NCI-H226 (cell line): ENCODE data around the gene MRGPRE.

Source experiments
- DNase-seq: peaks from one replicate; pipeline ENCODE4 v3.0.0-alpha.2; 2015

Gene MRGPRE

DNA sequence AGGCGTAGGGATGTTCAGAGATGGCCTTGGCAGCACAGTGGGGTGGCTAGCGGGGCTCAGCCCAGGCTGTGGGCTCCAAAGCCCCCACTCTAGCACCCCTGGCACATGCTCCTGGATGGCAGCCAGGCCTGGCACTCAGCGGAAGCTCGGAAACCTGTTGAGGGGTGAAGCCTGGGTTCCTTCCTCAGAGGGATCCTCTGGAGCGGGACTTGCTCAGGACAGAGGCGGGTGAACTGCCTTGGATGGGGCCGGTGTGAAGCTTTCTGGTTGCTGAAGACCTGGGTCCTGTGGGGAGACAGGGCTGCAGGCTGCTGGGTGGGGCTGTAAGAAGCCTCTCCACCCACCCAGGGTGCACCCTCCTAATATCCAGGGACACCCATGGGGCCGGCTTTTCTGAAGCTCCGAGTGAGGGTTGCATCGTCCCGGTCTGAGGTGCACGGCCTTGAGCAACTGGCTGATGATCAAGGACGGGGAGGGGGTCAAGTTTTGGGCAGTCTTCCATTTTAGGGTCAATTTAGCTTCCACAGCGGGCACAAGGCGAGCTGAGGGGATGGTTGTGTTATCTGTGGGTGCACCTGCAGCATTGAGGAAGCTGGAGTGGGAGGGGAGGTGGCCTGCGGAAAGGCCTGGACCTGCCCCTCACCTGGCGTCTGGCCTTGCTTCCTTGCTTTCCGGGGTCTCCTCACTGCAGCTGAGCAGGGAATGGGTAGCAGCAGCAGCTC is 5.2 kb downstream of the MRGPRE start:
- no peak for DNase-seq

DNA sequence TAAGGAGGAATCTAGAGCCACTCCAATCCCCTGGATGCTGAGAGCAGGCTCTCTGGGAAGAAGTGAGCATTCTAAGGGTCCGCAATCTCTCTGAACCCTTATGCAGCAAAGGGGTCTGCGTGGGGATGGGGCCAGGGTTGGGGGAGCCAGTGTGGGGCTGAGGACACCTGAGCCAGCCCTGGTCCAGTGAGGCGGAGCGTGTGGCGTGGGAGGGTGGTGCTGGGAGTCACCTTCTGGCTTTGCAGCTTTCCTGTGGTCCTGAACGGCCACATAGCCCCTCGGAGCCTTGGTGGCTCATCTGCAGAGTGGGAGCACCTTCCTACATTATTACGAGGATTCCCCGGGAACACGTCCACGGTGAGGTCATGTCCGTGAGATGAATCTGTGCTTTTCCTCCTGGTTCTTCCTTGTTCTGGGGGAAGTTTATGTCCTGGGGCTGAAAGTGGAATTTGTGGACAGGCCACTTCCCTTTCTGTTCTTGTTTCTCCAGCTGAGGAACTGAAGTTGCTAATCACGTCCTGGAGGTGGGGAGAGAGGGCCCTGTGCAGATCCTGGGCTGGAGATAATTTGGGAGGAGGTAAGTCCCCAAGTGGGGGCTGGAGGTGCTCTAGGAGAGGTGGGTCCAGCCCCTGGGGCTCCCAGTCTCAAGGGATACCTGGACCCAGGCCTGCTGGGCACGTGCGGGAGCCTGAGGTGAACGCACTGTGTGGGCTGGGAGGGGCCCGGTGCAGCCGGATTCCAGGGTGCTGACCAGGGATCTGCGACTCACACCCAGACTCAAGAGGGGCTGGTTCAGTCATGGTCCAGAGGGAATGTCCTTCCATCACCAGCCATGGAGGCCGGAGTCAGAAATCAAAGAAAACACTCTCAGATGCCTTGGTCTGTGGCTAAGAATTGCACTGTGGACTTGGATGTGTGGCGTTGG is 6.1 kb downstream of the MRGPRE start:
- no peak for DNase-seq

DNA sequence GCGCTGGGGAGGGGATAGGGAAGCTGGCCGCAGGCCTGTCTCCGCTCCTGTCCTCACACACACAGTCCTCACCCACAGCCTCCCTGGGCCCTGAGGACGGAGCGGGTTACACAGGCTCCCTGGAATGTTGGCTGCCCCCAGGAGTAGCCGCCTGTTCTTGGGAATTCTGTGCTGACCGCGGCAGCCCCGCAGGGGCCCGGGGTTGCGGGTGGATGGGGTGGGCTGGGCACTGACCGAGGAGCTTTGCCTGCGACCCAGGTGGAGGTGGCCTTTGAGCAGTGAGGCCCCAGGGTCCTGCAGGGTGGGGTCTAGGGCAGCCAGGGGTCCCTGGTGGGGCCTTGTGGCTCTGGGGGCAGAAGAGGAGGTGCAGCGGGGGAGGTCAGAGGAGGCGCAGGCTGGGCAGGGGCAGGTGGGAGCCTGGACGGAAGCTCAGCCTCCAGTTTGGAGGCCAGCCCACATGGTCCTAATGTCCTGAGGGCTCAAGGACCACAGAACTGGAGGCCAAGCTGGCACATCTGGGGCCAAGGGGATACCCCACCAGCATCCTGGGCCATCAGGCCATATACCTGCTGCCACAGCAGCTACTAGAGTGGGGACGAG is 7.0 kb downstream of the MRGPRE start:
- DNase-seq = no peak

DNA sequence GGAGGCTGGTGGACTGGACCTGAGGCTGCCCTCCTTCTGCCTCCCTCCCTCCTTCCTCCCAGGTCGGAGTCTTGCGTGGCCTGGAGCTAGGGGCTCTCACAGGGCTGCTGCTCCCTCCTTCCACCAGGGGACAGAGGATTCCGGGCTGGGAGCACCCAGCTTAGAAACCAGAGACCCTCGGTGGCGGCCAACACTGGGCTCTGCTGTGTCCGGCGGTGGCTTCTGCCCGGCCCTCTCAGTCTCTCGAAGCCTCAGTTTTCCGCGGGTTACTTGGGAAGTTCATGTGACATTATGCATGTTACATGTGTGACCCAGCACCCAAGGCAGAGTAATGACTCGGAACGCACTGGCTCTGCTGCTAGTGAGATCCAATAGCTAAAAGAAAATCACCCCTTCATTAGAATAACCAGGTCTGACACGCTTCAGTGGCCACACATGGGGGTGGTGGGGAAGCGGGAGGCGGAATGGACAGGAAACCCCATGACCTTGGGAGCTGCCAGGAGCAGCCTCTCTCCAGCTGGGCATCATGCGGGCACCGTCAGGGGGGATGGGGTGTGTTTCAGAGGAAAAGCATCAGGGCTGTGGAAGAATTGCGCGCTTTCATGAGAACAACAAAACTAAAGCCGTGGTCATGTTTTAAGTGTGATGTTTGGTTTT is 7.7 kb downstream of the MRGPRE start:
- DNase-seq = no peak

DNA sequence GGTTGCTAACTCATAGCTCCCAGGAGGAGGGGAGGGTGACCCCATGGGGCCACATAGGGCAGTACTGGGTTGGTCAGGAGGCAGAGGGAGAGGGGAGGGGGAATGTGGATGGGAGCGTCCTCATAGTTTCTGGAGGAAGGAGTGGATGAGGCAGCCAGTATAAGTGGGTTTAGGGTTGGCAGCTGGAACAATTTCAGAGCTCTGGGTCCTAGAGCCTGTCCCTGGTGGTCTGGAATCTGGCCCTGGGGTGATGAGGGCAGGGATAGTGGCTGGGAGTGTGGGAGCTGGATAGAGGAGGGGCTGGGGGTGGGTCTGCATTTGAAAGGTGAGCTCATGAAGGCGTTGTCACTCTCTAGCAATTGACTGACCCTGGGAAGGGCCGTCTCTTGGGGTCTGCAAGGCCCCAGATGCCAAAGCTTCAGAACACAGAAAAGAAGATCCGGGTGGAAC is 8.3 kb downstream of the MRGPRE start:
- DNase-seq = no peak

DNA sequence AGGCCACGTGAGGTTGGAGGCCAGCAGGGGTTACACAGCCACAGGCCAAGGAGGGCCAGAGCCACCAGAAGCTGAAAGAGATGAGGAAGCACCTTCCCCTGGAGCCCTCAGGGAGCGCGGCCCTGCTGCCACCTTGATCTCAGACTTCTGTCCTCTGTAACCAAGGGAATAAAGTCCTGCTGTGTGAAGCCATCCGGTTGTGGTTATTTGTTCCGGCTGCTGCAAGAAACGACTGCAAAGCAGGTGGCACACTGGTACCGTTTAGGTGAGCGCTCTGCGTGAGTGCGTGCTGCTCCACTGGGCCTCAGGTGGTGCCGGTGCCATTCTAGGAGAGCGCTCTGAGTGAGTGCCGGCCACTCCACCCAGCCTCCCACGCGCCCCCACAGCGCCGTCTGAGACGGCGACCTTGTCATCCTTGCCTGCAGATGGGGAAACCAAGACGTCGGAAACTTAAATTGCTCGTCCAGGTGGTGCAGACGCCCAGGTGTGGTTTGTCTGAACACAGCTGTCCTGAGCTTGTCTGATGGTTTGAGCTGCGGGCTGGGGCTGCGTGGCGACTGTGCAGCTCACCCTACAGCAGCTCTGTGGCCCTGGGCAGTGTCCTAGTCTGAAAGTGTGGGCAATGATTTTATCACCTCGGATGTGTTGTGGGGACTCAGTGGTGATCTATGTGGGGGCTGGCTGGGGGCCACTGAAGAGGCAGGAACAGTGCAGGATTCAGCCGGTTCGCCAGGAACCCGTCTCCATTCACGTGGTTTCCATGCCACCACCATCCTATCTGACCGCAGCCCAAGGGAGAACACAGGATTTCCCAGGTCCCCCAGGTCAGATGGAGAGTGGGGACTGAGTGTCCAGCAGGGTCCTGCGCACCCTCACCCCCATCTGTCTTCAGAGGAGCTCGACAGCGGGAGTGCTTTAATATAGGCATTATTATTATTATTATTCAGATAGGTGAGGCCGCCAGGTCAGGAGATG is 9.0 kb downstream of the MRGPRE start:
- no peak for DNase-seq

DNA sequence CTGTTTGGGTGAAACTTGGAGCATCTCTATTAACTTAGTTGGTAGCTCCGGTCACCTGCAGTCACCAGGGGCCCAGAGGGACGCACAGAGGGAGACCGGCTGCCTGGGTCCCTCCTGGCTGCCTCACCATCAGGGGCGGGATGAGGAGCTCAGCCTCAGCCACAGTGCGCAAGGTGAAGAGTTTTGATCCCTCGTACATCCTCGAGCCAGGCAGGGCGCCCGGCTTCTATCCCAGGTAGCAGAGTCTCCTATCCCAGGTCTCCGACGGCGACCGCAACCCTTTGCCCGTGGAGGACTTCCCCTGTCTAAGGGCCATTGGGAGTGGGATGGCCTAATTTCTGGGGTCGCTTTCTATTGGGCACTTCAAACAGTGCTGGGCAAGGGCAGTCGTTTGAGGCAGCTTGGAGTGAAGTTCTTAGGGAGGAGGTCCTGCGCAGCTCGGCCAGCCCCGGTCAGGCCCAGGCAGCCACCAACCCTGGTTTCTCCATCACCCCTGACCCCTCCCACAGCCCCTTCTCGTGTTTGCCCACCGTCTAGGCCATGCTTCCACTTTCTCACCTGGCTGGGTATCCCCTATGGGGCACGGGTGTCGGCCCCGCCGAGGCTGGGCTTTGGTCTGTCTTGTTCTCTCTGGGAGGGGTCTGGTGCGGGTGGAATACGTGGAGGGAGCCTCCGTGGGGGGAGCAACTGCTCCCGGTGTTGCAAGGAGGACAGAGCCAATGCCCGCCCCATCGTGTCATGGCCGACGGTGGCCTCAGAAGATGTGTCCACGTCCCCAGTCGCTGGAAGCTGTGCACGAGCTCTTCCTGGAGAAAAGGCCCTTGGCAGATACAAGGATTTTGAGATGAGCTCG is 10.0 kb downstream of the MRGPRE start:
- no peak for DNase-seq

DNA sequence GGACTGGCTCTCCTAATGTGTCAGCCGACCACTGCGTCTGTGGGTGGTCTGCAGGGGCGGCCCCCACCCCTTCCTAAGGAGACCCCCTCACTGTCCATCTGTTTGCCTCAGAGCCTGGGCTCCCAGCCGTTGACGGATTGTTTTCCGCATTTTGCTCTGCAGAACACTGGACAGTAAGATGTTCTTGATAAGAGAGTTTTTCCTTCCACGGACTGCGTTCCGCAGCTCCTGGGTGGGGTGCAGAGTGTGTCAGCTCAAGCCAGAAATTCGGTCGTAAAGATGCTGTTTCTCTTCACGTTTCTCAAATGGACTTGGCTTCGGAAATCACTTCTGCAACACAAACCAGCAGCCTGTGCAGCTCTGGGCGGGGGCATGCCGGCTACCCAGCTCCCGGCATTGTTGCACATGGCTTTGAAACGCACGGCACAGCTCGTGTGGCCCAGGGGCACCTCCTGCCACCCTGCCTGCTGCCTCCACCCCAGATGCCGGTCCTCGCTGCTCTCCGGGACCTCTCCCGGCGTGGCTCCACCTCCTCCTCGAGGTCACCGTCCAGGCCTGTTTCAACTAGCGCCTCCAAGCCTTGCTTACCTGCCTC is 10.7 kb downstream of the MRGPRE start:
- DNase-seq = no peak

DNA sequence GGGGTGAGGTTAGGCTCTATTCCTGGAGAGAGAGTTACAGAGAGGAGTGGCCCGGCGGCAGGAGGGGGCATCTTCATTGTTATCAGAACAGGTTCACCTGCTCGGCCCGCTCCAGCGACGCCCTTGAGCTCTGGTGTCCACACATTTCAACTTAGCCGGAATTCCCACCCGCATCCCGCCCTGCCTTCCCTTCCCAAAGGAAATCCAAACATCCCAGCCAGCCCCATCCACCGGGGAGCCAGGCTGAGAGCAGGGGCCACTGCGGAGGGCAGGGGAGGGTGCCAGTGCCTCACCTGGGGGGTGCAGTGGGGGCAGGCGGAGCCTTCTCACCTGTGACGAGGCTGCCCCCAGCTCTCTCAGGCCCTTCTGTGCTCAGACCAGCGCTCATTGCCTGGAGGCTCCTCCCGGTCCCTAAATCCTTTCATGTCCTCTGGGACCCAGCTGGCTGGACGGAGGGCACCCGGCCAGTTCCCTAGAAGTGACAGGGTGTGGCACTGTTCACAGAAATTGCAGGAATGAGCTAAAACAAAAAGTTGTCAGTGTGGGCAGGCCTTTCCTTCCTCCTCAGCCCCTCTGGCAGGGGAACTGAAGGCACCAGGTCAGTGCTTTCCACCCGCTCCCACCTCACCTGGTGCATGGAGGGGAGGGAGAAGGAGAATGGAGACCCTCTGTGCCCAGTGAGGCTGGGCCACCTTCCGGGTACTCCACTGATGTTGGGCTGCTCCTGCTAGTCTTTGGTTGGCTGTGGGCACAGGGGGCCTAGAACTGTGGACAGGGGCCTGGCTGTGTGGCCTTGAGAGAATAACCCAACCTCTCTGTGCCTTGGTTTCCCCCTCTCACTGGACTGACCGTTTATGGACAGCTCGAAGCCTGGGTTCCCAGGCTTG is 11.5 kb downstream of the MRGPRE start:
- DNase-seq = no peak

DNA sequence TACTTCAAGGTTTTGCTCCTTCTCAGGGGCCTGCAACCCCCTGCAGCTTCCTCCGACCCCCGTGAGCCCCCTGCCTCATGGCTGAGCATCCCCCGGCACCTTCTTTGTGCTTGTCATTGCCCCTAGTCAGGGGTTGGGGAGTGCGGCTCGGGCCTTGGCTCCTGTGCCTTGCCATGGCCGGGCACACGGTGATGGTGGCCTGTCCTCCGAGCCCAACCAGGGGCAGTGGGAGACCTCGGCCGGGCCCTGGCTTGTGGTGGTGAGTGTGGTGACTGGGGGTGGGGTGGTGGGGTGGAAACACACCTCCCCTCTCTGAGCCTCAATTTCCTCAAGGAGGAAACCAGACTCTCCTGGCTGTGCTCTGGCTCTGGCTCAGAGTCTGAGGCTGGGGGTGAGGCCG is 12.1 kb downstream of the MRGPRE start:
- no peak for DNase-seq

DNA sequence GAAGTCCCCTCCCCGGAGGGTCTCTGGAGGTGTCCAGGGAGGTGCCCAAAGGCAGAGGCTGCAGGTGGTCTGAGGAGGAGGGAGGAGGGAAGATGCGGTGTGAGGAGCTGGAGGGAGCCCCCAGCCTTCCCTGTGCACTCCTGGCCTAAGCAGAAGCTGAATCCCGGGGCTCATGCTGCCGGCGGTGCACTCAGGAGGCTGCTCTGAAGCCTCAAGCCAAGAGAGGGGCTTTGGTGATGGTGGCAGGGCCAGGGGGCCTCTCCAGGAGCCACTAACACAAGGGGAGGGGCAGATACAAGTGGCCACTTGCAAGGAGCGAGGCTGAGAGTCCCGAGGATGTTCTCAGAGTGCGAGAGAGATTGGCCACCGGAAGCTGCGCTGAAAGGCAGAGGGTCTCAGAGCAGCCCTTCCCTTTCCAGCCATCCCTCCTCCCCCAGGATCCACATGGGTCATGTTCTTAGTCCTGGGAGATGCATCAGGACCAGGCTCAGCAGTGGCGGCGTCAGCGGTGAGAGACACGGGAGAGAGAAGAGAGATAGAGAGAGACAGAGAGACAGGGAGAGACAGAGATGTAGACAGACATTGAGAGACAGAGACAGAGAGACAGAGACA is 12.8 kb downstream of the MRGPRE start:
- no peak for DNase-seq

DNA sequence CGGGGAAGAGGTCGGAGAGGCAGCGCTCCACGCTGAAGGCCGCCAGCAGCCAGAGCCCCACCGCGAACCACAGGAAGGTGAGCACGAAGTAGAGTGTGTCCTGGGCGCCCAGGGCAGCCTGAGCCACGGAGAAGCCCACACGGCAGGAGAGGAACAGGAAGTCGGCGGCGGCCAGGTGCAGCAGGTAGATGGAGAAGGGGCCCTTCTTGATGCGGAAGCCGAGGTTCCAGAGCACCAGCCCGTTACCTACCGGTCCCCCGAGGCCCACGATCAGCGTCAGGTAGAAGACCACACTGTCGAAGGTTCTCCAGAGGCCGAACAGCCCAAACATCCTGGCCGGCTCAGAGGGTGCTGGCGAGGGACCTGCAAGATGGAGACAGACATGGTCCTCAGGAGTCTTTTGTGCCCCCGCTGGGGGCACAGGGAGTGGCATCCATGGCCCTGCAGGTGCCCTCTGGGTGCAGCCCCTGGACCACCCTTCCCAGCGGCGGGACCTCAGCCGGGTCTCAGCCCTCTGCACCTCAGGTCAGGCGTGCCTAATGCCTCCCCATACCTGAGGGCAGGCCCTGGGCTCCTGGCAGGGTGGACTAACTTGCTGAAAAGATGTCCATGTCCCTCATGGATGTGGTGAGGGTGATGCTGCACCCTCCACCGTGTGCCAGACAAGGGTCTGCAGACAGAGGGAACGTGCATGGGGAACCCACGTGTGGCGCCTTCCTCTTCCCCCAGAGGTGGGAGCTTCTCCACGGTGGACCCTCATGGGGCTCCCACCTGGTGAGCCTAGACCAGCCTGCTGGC is 13.5 kb downstream of the MRGPRE start, which contains the start of gene MRGPRG:
Gene MRGPRG (minus strand): TSS at position 331 of the 798 bp plus-strand sequence. CDS start 0 bp downstream, at position 331.
- no peak for DNase-seq

DNA sequence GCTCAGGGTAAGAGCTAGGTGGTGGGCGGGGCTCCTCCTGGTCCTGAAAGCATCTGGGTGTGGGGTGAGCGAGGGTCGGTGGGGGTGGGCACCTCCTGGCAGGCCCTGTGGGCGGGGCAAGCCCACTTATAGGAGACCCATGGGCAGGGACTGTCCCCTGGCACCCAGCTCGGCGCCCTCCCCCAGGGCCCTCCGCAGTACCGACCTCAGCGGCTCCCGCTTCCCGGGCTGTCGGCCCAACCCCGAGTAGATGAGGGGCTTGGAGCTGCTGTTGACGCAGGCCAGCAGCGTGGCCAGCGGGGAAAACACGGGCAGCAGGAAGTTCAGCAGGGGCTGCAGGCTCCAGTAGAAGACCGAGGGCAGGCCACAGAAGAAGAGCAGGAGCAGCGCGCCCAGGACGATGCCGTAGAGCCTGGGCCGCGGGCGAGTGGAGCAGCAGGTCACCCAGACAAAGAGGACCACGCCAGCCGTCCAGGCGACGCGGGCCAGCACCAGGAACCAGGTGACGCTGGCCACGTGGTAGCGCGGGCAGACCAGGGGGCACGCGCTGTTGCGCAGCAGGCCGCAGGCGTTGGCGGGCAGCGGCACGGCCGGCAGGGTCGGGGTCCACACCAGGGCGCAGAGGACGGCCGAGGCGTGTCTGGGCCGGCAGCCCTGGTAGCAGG is 14.3 kb downstream of the MRGPRE start:
- DNase-seq = no peak

DNA sequence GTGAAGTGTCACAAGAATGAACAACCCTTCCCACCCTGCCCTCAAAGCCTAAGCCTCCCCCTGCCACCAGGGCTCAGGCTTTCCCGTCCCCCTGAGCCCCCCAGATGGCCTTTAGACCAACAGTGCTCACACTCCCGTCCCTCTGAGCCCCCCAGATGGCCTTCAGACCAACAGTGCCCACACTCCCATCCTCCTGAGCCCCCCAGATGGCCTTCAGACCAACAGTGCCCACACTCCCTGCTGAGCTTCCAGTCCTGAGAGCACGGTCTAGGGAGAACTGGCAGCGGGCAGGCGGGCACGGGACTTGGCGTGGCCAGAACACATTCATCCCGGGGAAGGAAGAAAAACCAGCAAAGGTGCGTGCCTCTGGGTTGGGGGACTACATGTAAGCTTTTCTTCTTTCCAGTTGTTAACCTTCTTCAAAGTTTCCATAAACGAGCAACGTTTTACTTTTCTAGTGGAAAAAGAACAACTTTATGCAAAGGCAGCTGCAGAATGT is 16.1 kb downstream of the MRGPRE start:
- no peak for DNase-seq

DNA sequence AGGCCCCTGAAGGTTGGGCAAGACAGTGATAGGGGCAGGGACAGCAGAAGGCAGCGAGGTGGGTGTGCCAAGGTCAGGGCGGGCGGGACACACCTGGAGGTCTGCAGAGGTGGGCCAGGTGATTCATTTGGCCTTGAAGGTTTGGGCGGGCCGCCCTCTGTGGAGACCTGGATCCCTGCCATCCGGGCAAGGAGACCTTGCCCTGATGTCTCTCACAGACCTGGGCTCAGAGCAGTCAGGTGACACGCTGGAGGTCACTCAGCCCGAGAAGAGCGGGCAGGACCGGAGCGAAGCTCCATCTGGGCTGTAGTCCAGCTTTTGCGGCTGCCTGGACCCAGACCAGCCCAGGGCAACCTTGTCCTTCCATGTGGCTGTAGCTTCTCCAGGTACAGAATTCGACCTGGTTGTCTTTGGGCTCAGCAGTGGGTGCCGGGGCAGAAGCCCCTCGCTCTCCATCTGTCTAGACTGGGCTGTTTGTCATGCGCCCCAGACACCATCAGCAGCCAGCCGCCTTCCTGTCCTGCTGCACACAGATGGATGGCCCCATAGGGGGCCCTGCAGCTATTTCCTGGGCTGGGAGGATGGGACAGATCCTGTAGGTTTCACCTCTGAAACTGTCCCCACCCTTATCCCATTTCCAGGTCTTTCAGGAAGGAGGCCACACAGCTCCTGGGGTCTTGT is 16.7 kb downstream of the MRGPRE start:
- no peak for DNase-seq

DNA sequence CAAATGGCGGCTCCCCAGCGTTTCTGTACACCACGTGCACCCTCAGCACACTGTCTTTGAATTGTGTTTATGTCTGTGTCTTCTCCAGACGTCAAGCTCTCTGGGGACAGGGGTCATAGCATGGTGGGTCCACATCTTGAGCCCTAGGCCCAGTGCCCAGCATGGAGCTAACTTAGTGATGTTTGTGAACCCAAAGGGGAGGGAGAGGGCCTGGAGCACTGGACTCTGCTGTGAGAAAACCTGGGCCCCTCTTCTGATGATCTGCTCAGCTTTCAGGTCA is 17.9 kb downstream of the MRGPRE start:
- no peak for DNase-seq
